ENCODE data around the gene NUBP2. TPM values are rescaled to one million over a fixed set of nuclear protein-coding genes. Genes with fewer than 3 reads are reported as not detected.

The NUBP2 gene
- total RNA-seq, 2 donors from 2014 or later: 61.1 to 61.5 TPM

- TF ChIP-seq CTCF (conservative IDR thresholded peaks at IDR 0.05): no peak
- Mint-ChIP-seq H3K4me1 (peaks cover 10% of the 10 kb centered on the region), H3K27me3 (ENCODE audit: insufficient read depth) (no peaks in the 10 kb centered on the region), H3K27ac (no peak overlapping the region), H3K36me3 (ENCODE audit: low read depth) (peaks cover 12% of the 10 kb centered on the region), H3K9me3 (no peaks in the 10 kb centered on the region), H3K4me3 (no peak overlapping the region)
- Histone ChIP-seq H3K4me1 (ENCODE audit: control insufficient read depth, insufficient read depth, low read length) (peaks cover 8% of the 10 kb centered on the region), H3K36me3 (ENCODE audit: control insufficient read depth, insufficient read depth, low read length) (peaks cover 19% of the 10 kb centered on the region), H3K4me3 (ENCODE audit: low read length) (no peak overlapping the region), H3K27ac (ENCODE audit: low read depth, low read length) (no peak overlapping the region), H3K27me3 (ENCODE audit: control insufficient read depth, insufficient read depth, low read length, poor library complexity, severe bottlenecking) (no peaks in the 10 kb centered on the region), H3K9ac (ENCODE audit: extremely low read depth, low read length, poor library complexity, severe bottlenecking) (no peak overlapping the region), H3K9me3 (ENCODE audit: control insufficient read depth, low read length) (no peaks in the 10 kb centered on the region)
- DNase-seq: no peak
- WGBS, 2 experiments (ENCODE audit: insufficient coverage in 1 of 2, insufficient read length in 1 of 2): 97 to 99% methylated on average over 12 to 22 of the region's 22 CpGs
Observed at GRCh38 chr16:1776991-1777374, 5.8 kb upstream of the NUBP2 start.

GRCh38 chr16:1777375-1778199, 5.2 kb upstream of the NUBP2 start:
- DNase-seq: no peak
- Mint-ChIP-seq H3K4me3 (no peak overlapping the region), H3K4me1 (peaks cover 7% of the 10 kb centered on the region), H3K27me3 (ENCODE audit: insufficient read depth) (no peaks in the 10 kb centered on the region), H3K9me3 (no peaks in the 10 kb centered on the region), H3K27ac (no peak overlapping the region), H3K36me3 (ENCODE audit: low read depth) (peaks cover 11% of the 10 kb centered on the region)
- H3K4me1 ChIP-seq (ENCODE audit: control insufficient read depth, insufficient read depth, low read length): peaks cover 8% of the 10 kb centered on the region
- H3K4me3 ChIP-seq (ENCODE audit: low read length): no peak overlapping the region
- no peak for TF ChIP-seq CTCF (conservative IDR thresholded peaks at IDR 0.05)
- no peaks in the 10 kb centered on the region for H3K27me3 ChIP-seq (ENCODE audit: control insufficient read depth, insufficient read depth, low read length, poor library complexity, severe bottlenecking)
- H3K9me3 ChIP-seq (ENCODE audit: control insufficient read depth, low read length): no peaks in the 10 kb centered on the region
- H3K36me3 ChIP-seq (ENCODE audit: control insufficient read depth, insufficient read depth, low read length): peaks cover 19% of the 10 kb centered on the region
- H3K9ac ChIP-seq (ENCODE audit: extremely low read depth, low read length, poor library complexity, severe bottlenecking): no peak overlapping the region
- no peak overlapping the region for H3K27ac ChIP-seq (ENCODE audit: low read depth, low read length)
- 88 to 94% methylated on average over 31 to 36 of the region's 36 CpGs for WGBS, 2 experiments (ENCODE audit: insufficient coverage in 1 of 2, insufficient read length in 1 of 2)

GRCh38 chr16:1778200-1779179, 4.3 kb upstream of the NUBP2 start:
- Histone ChIP-seq H3K9me3 (ENCODE audit: control insufficient read depth, low read length) (no peaks in the 10 kb centered on the region), H3K36me3 (ENCODE audit: control insufficient read depth, insufficient read depth, low read length) (peaks cover 19% of the 10 kb centered on the region), H3K9ac (ENCODE audit: extremely low read depth, low read length, poor library complexity, severe bottlenecking) (no peak overlapping the region), H3K27me3 (ENCODE audit: control insufficient read depth, insufficient read depth, low read length, poor library complexity, severe bottlenecking) (no peaks in the 10 kb centered on the region), H3K27ac (ENCODE audit: low read depth, low read length) (no peak overlapping the region), H3K4me1 (ENCODE audit: control insufficient read depth, insufficient read depth, low read length) (peaks cover 8% of the 10 kb centered on the region), H3K4me3 (ENCODE audit: low read length) (no peak overlapping the region)
- DNase-seq: no peak
- Mint-ChIP-seq H3K36me3 (ENCODE audit: low read depth) (peaks cover 11% of the 10 kb centered on the region), H3K27ac (peak overlapping the region; percentile 66), H3K27me3 (ENCODE audit: insufficient read depth) (no peaks in the 10 kb centered on the region), H3K4me3 (no peak overlapping the region), H3K4me1 (peaks cover 10% of the 10 kb centered on the region), H3K9me3 (no peaks in the 10 kb centered on the region)
- TF ChIP-seq CTCF (conservative IDR thresholded peaks at IDR 0.05): no peak
- 92 to 95% methylated on average over 21 to 33 of the region's 34 CpGs for WGBS, 2 experiments (ENCODE audit: insufficient coverage in 1 of 2, insufficient read length in 1 of 2)
